ENCODE results near the gene BCORL1.

Gene BCORL1

DNA sequence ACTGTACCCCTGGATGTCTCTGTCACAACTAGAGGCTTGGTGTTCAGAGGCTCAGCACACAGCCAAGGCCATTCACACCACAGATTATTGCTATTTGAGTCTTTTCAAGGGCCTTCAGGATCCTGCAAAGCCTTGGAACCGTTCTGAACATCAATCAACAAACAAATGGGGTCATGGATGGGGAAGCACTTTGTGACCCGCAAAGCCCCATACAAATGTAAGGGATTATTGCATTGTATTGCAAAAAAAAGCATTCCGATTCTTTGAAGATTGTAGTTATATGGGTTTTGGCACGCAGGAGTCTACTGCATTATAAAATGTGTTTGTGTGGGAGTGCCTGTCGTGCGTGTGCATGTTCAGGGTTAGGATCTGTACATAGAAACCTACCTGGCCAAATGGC, 17.3 kb upstream of the BCORL1 start:
- DNase-seq (ENCODE audit: low read depth in 2 of 2) = no peak

- no peak for DNase-seq (ENCODE audit: low read depth in 2 of 2)
These were observed 13.5 kb upstream of the BCORL1 start for GRCh38 chrX:129968968-129969367.

- DNase-seq (ENCODE audit: low read depth in 2 of 2) = no peak
These were observed 6.0 kb upstream of the BCORL1 start for GRCh38 chrX:129976441-129976840.

- no peak for DNase-seq (ENCODE audit: low read depth in 2 of 2)
These were observed 3.1 kb upstream of the BCORL1 start for GRCh38 chrX:129979207-129979920.

DNA sequence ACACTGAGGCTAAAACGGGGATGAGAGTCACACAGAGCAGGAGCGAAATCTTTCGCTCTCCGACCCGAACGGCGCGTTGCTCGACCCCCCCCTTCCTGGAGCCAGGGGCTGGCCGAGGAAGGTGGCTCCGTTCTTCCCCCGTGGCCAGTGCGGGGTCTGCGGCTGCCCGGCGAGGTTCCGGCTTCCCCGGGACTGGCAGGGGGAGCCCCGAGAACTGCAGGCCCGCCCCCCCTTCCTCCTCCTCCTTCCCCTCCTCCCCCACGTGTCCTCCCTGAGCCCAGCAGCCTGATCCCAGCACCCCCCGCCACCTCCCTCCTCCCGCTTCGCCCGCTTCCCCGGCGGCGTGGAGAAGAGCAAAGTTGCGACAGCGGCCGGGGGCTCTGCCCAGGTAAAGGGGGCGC, 2.4 kb upstream of the BCORL1 start:
- DNase-seq (ENCODE audit: low read depth in 2 of 2) = no peak

DNA sequence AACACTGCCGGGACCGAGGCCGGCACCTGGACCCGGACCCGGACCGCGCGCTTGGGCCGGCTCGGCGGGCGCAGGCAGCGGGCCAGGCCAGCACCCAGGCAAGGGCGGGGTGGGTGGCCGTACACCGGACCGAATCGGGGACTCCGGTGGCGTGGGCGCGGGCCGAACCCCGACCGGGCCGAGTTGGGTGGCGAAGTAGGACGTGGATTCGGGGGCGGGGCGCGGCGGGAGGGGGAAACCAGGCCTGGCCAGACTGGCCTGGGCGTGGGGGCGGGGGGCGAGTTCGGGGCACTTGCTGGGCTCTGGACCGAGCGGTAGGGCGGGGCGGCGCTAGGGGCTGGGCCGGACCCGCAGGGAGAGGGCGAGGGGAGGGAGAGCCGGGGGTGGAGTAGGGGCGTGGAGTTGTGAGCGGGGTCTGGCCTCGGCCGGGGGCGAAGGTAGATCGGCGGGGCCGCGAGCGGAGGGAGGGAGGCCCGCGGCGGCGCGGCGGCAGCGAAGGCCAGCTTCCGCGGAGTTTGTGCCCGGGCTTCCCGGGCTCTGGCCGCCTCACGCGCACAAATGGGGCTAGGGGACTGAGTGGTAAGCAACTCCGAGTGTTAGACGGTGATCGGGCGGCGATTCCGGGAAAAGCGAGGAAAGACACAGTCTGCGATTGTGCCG, 1.8 kb upstream of the BCORL1 start:
- no peak for DNase-seq (ENCODE audit: low read depth in 2 of 2)

GRCh38 chrX:129981200-129981553, 1.3 kb upstream of the BCORL1 start:
- no peak for DNase-seq (ENCODE audit: low read depth in 2 of 2)

DNA sequence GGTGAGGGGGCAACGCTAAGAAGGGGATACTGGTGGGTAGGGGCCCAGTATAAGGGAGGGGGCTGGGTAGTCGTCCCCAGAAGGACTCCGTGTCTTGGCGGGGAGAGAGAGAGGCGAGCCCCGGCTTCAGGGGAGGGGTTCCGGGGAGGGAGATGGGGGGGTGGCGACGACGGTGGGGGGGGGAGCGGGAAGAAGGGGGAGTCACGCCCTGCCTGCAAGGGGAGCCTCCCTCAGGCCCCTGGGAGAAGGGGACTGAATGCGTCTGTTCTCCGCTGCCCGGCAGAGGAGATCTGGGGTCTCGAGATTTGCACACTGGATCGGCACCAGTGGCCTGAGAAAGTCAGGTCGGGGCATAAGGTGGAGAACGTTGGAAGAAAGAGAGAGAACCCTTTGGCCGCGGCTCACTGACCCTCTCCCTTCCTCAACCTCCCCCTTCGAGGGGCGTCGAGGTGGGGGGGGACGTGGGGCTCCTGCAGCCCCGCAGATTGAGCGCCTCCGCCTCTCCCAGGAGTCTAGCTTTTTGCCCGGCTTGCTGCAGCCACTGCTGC, 609 bp upstream of the BCORL1 start:
- no peak for DNase-seq (ENCODE audit: low read depth in 2 of 2)

- no peak for DNase-seq (ENCODE audit: low read depth in 2 of 2)
These were observed 1.2 kb downstream of the BCORL1 start for GRCh38 chrX:129983575-129984110.

DNA sequence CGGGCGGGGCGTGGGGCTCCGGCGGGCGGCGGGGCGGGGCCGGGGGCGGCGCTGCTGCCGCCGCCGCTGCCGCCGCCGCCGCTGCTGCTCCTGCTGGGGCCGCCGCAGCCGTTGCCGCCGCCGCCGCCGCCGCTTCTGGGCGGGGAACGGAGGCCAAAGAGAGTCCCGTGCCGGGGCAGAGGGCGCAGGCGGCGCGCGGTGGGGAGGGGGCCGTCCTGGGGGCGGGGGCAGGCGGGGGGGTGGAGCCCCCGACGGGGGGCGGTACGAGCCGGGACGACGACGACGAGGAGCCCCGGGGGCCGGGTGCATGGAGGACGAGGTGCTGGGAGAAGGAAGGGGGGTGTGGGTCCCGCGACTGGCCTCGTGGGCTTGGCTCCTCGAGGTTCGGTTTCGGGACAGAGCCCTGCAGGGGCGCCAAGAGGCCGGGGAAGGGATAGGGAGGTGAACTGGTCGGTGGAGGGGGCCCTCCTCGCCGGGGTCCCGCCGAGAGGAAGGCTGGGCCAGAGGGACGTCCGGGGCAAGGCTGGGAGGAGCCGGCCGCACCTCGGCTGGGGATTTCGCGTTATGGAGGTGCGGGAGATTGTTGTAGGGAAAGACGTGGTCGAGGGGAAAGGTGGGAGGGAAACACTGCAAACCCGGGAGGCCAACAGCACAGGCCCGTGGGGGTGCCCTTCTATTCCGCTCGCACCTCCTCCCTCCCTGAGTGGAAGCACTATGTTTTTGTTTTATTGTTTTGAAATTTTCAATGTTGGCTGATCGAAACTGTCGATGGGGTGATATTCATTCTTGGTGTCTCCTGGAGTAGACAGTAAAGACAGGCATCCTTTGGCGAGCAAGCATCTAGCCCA, 1.9 kb downstream of the BCORL1 start:
- DNase-seq (ENCODE audit: low read depth in 2 of 2) = no peak

- DNase-seq (ENCODE audit: low read depth in 2 of 2) = no peak
These were observed 5.4 kb downstream of the BCORL1 start for GRCh38 chrX:129987871-129988270.

GRCh38 chrX:129992181-129992580, 9.7 kb downstream of the BCORL1 start:
- DNase-seq (ENCODE audit: low read depth in 2 of 2) = no peak

- no peak for DNase-seq (ENCODE audit: low read depth in 2 of 2)
These were observed 13.7 kb downstream of the BCORL1 start for GRCh38 chrX:129996120-129996519.

GRCh38 chrX:129997086-129997485, 14.7 kb downstream of the BCORL1 start:
- no peak for DNase-seq (ENCODE audit: low read depth in 2 of 2)

GRCh38 chrX:129998021-129998420, 15.6 kb downstream of the BCORL1 start:
- no peak for DNase-seq (ENCODE audit: low read depth in 2 of 2)

DNA sequence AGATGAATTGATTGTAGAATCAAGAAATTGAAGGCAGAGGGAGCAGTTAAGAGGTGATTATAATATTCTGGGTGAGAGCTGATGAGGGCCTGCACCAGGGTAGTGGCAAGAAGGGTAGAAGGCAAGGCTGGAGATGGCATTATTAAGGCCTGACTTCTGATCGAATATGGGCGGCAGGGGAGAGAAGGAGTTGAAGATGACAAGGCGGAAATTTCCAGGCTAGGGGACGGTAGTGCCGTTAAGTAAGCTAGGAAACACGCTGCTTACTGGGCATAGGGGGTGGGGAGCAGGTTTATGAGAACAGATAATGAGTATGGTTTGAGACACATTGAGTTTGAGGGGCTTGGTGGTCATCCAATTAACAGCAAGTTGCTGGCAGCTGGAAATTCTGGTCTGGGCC, 19.5 kb downstream of the BCORL1 start:
- no peak for DNase-seq (ENCODE audit: low read depth in 2 of 2)

- DNase-seq (ENCODE audit: low read depth in 2 of 2) = no peak
These were observed 20.1 kb downstream of the BCORL1 start for GRCh38 chrX:130002541-130002940.

GRCh38 chrX:130005089-130005807, 22.8 kb downstream of the BCORL1 start:
- DNase-seq (ENCODE audit: low read depth in 2 of 2) = no peak

GRCh38 chrX:130009658-130010223, 27.3 kb downstream of the BCORL1 start:
- no peak for DNase-seq (ENCODE audit: low read depth in 2 of 2)

DNA sequence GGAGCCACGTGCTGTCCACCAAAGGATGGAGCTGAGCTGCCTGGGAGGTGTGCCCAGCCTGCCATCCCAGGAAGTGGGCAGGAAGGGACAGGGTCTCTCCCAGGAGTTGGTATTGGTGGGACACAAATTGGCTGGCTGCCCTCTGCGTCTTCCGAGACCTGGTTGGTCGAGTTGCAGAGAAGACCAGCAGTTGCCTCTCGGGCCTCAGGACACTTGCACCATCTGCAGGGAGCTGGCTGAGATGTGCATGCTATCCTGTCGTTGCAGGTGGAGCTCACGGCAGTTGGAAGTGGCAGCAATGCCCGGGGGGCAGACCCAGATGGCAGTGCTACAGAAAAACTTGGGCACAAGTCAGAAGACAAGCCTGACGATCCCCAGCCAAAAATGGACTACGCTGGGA, 30.2 kb downstream of the BCORL1 start:
- no peak for DNase-seq (ENCODE audit: low read depth in 2 of 2)

DNA sequence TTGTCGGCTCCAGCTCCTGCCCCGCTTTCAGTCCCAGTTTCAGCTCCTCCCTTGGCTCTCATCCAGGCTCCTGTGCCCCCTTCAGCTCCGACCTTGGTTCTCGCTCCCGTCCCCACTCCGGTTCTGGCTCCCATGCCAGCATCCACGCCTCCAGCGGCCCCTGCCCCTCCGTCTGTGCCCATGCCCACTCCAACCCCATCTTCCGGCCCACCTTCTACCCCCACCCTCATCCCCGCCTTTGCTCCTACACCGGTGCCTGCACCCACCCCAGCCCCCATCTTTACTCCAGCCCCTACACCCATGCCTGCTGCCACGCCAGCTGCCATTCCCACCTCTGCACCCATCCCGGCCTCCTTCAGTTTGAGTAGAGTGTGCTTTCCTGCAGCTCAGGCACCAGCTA, 31.2 kb downstream of the BCORL1 start:
- DNase-seq (ENCODE audit: low read depth in 2 of 2) = no peak
